CD14-positive monocyte (primary cell): ENCODE data around the gene NPTX1. TPM values are rescaled to one million over a fixed set of nuclear protein-coding genes. Genes with fewer than 3 reads are reported as not detected.

Experiments used
- DNase-seq, 3 donors: peaks; one replicate each; pipeline ENCODE4 v3.0.0-alpha.2; 2011 to 2022
- H2AFZ ChIP-seq: 2 replicates; pipeline ENCODE4 v1.6.0; 2012; ENCODE audit warnings: mild to moderate bottlenecking, low read depth, low read length, inconsistent platforms; ENCODE audit not compliant: insufficient read depth, poor library complexity, severe bottlenecking
- H3K27ac ChIP-seq, 2 donors: 1 replicate in 1 of 2; 2 replicates in 1 of 2; pipeline ENCODE4 v1.5.1; 2012 to 2013; ENCODE audit warnings: low read length in 2 of 2, control low read depth in 1 of 2, inconsistent platforms in 1 of 2, low read depth in 1 of 2, mild to moderate bottlenecking in 1 of 2
- H3K27me3 ChIP-seq, 2 donors: one replicate each; pipeline versions ENCODE4 v1.6.0 to v1.6.1; 2011 to 2013; ENCODE audit warnings: low read length in 2 of 2; ENCODE audit not compliant: control insufficient read depth in 2 of 2, insufficient read depth in 2 of 2
- H3K36me3 ChIP-seq, 2 donors: replicated peaks in 1 of 2; 1 replicate in 1 of 2; 2 replicates in 1 of 2; pipeline versions ENCODE4 v1.5.1 to v1.6.1; 2012 to 2013; ENCODE audit warnings: low read length in 2 of 2, control low read depth in 1 of 2, inconsistent platforms in 1 of 2, mild to moderate bottlenecking in 1 of 2; ENCODE audit not compliant: insufficient read depth in 2 of 2, control insufficient read depth in 1 of 2
- H3K4me1 ChIP-seq, 2 donors: 1 replicate in 1 of 2; 2 replicates in 1 of 2; pipeline versions ENCODE4 v1.5.1 to v1.6.1; 2012 to 2013; ENCODE audit warnings: low read length in 2 of 2, control low read depth in 1 of 2, inconsistent platforms in 1 of 2, mild to moderate bottlenecking in 1 of 2, moderate library complexity in 1 of 2; ENCODE audit not compliant: insufficient read depth in 2 of 2, control insufficient read depth in 1 of 2
- H3K4me2 ChIP-seq: replicated peaks from 2 replicates; pipeline ENCODE3; 2012; ENCODE audit warnings: low read length, moderate library complexity, mild to moderate bottlenecking; ENCODE audit not compliant: poor library complexity, severe bottlenecking; ENCODE audit errors: extremely low read depth
- H3K4me3 ChIP-seq, 3 experiments: fragments of 200-600 bp in 1 of 3; sonication (generic) in 1 of 3; replicated peaks in 1 of 3; 1 replicate in 2 of 3; 2 replicates in 1 of 3; pipeline ENCODE4 v1.5.1; 2011 to 2013; ENCODE audit warnings: low read length in 3 of 3, mild to moderate bottlenecking in 3 of 3, control low read depth in 2 of 3, low read depth in 2 of 3, inconsistent platforms in 1 of 3, moderate library complexity in 1 of 3
- H3K79me2 ChIP-seq: 2 replicates; pipeline ENCODE4 v1.6.0; 2012; ENCODE audit warnings: mild to moderate bottlenecking, control low read depth, inconsistent platforms, low read length, moderate library complexity; ENCODE audit not compliant: insufficient read depth
- H3K9ac ChIP-seq: 2 replicates; pipeline ENCODE4 v1.6.0; 2017; ENCODE audit warnings: low read length, mild to moderate bottlenecking; ENCODE audit not compliant: insufficient read depth, poor library complexity, severe bottlenecking
- H3K9me3 ChIP-seq, 2 donors: replicated peaks in 1 of 2; 1 replicate in 1 of 2; 2 replicates in 1 of 2; pipeline versions ENCODE4 v1.5.1 to v1.6.1; 2012 to 2013; ENCODE audit warnings: low read length in 2 of 2, control low read depth in 1 of 2; ENCODE audit not compliant: control insufficient read depth in 1 of 2, insufficient read depth in 1 of 2
- H4K20me1 ChIP-seq: 2 replicates; pipeline ENCODE4 v1.6.0; 2012; ENCODE audit warnings: mild to moderate bottlenecking, low read length, control low read depth, moderate library complexity; ENCODE audit not compliant: insufficient read depth
- H3K27ac Mint-ChIP-seq, 7 donors: one replicate each; pipeline ENCODE4 v1.8.0; 2020; ENCODE audit warnings: mild to moderate bottlenecking in 7 of 7, mixed read lengths in 7 of 7, moderate library complexity in 6 of 7, inconsistent platforms in 2 of 7
- H3K27me3 Mint-ChIP-seq, 3 donors: one replicate each; pipeline ENCODE4 v1.8.0; 2021 to 2022; ENCODE audit warnings: low read depth in 3 of 3, mild to moderate bottlenecking in 3 of 3, mixed read lengths in 3 of 3, moderate library complexity in 3 of 3, inconsistent platforms in 1 of 3
- H3K36me3 Mint-ChIP-seq, 2 donors: one replicate each; pipeline ENCODE4 v1.8.0; 2020; ENCODE audit warnings: mixed read lengths in 2 of 2, inconsistent platforms in 1 of 2, mild to moderate bottlenecking in 1 of 2
- H3K4me1 Mint-ChIP-seq: one replicate; pipeline ENCODE4 v1.8.0; 2020; ENCODE audit warnings: mild to moderate bottlenecking, mixed read lengths
- H3K4me3 Mint-ChIP-seq, 2 donors: one replicate each; pipeline ENCODE4 v1.8.0; 2020; ENCODE audit warnings: mild to moderate bottlenecking in 2 of 2, mixed read lengths in 2 of 2, moderate library complexity in 1 of 2
- H3K9me3 Mint-ChIP-seq, 7 donors: one replicate each; pipeline ENCODE4 v1.8.0; 2020 to 2022; ENCODE audit warnings: mixed read lengths in 7 of 7, mild to moderate bottlenecking in 6 of 7, moderate library complexity in 6 of 7, inconsistent platforms in 2 of 7
- CTCF ChIP-seq: fragments of 200-600 bp; IDR thresholded peaks from one replicate; pipeline ENCODE4 v1.8.0; 2022; ENCODE audit warnings: antibody characterized with exemption, mild to moderate bottlenecking
- WGBS: methylation state at CpG from one replicate; pipeline ENCODE4 v1.1.5; 2013; ENCODE audit warnings: missing lambda C conversion rate; ENCODE audit not compliant: insufficient coverage; 5-methylcytosine and 5-hydroxymethylcytosine counted together
- intact Hi-C, 2 donors: fragments of 100-400 bp; cut with micrococcal nuclease; formaldehyde crosslinking; loops; one replicate each; pipeline versions ENCODE4 v1.15.0 to v1.15.1; 2023
- polyA plus RNA-seq, 3 donors: library from polyadenylated mRNA; depleted of rRNA in 1 of 3; unstranded in 2 of 3; stranded (reverse) in 1 of 3; fragments of 300-500 nt in 2 of 3; fragments of >200 nt in 1 of 3; fragmentation: Illumina TruSeq in 2 of 3; gene quantifications; 1 replicate in 2 of 3; 2 replicates in 1 of 3; pipeline ENCODE4 v1.2.3, GENCODE V29; 2012 to 2021

The NPTX1 gene
- polyA plus RNA-seq, 3 donors, result not detected

GRCh38 chr17:80477647-80478478 is 1.5 kb upstream of the NPTX1 start:
- intact Hi-C loops, result no loop called here
- Mint-ChIP-seq H3K4me3 (no peak overlapping the region), H3K27ac (no peak overlapping the region), H3K4me1 (peaks cover 6% of the 10 kb centered on the region), H3K9me3 (peaks cover 0 to 11% (median 0%) of the 10 kb centered on the region in 7 donors), H3K36me3 (peaks cover 0 to 4% of the 10 kb centered on the region in 2 donors), H3K27me3 (peaks cover 70 to 96% (median 73%) of the 10 kb centered on the region in 3 donors)
- WGBS, result 2% methylated on average over 103 of the region's 103 CpGs
- Histone ChIP-seq H3K79me2 (no peaks in the 10 kb centered on the region), H2AFZ (no peak overlapping the region), H3K9me3 (peaks cover 0 to 19% of the 10 kb centered on the region in 2 donors), H3K27me3 (peaks cover 37 to 83% of the 10 kb centered on the region in 2 donors), H3K4me3 (no peak overlapping the region), H3K4me1 (peaks cover 0 to 19% of the 10 kb centered on the region in 2 donors), H3K36me3 (no peaks in the 10 kb centered on the region), H3K4me2 (no peak overlapping the region), H3K27ac (no peak overlapping the region), H3K9ac (no peak overlapping the region), H4K20me1 (no peaks in the 10 kb centered on the region)
- DNase-seq, result no peak
- TF ChIP-seq CTCF, result no peak

GRCh38 chr17:80476877-80477646 is 655 bp upstream of the NPTX1 start:
- Histone ChIP-seq H3K9ac (no peak overlapping the region), H3K27ac (no peak overlapping the region), H3K4me1 (peaks cover 0 to 19% of the 10 kb centered on the region in 2 donors), H3K4me2 (peak overlapping the region; percentile 29), H3K9me3 (peaks cover 0 to 19% of the 10 kb centered on the region in 2 donors), H4K20me1 (no peaks in the 10 kb centered on the region), H2AFZ (no peak overlapping the region), H3K4me3 (no peak overlapping the region), H3K27me3 (peaks cover 37 to 85% of the 10 kb centered on the region in 2 donors), H3K79me2 (no peaks in the 10 kb centered on the region), H3K36me3 (no peaks in the 10 kb centered on the region)
- Mint-ChIP-seq H3K9me3 (peaks cover 0 to 12% (median 0%) of the 10 kb centered on the region in 7 donors), H3K27me3 (peaks cover 69 to 96% (median 70%) of the 10 kb centered on the region in 3 donors), H3K4me1 (peaks cover 6% of the 10 kb centered on the region), H3K27ac (no peak overlapping the region), H3K36me3 (peaks cover 0 to 4% of the 10 kb centered on the region in 2 donors), H3K4me3 (peak overlapping the region in 1 of 2 donors; percentile 35)
- DNase-seq, result no peak
- no peak for TF ChIP-seq CTCF
- 2% methylated on average over 84 of the region's 84 CpGs for WGBS
- intact Hi-C loops, result no loop called here
